ENCODE results near the gene DNAH12.
"Not testable (repeated sequence)": the region's sequence is repeated elsewhere in the genome, so short reads cannot be mapped to it uniquely, and the experiment has no call there.

Gene DNAH12

DNA sequence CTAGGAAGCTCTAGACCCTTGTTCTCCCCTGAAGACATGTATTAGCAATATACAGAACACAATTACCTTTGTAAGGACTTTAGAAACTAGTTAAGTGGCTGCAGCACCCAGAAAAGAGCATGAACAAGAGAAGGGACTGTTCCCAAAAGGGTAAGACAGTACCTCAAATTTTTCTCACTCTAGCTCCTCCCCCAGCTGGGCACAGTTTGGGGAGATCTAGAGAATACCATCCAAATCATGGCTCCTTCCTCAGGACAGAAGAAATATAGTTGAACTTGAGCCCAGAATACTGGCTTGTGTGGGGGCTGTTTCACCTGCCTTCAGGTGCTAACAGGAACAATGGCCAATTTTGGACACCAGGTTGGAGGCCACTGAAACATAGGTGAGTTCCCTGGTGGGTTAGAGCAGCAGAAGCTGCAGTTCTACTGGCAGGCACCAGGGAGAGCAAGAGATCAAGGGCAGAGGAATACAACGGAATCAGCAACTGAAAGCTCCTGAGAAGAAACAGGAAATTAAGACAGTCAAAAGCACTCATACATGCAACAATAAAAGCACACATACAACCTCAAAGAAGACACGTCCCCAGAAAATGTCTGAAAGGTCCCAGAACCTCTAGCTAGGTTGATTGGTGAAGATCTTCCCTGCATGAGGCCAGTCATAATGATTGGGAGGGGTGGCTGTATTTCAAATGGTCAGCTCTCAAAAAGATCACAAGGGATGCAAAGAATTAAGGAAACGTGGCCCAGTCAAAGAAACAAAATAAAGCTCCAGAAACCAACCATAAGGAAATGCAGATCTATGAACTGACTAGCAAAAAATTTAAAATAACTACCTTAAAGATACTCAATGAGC, 146.7 kb downstream of the DNAH12 start:
- no peak for DNase-seq

DNA sequence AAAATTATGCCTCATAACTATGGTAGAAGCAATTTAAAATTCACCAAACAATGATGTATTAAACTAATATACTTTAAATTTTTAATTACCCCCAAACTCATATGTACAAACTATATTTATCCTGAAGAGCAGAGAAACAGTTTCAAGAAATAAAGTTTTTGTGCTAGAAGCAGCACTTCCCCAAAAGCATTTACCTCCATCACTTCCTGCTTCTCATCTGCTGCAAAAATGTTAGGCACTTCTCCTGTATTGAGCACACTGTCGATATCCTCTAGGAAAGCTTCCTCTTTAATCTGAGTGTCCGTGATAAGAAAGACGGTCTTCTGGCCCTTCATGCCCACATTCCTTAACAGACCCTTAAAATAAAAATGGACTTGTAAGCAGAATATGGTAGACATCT, 150.2 kb downstream of the DNAH12 start:
- DNase-seq = no peak

DNA sequence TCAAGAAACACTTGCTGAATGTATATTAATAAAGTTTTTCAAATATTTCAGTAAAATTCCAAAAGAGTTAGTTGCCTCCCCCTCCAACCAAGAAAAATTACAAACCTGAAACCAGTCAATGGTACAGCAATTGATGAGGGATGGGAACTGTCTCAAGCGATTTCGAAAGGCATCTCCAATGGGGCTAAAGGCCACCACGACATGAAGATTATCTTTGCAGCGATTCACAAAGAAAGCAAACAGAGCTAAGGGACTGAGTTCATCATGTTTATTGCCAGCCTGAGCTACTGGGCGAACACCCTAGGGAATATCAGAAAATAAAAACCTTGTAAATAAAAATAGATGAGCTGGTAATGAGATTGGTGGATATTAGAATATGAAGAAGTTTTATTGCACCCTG, 152.4 kb downstream of the DNAH12 start:
- no peak for DNase-seq

DNA sequence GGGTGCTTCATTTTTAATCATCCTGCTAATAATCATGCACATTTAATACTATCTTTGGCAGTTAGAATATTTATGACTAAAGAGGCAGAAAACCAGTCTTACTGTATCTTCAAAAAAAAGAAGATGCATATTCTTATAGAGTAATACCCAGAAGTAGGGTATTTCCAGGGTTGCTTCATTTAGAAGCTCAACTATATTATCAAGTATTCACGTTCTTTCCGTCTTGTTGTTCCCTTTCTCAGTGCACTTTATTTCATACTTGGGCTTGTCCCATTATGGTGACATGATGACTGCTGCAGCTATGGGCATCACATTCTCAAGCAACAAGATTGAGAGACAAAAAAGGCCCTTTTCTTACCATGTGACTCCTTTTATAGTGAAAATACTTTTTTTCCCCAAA, 154.9 kb downstream of the DNAH12 start:
- DNase-seq = no peak

DNA sequence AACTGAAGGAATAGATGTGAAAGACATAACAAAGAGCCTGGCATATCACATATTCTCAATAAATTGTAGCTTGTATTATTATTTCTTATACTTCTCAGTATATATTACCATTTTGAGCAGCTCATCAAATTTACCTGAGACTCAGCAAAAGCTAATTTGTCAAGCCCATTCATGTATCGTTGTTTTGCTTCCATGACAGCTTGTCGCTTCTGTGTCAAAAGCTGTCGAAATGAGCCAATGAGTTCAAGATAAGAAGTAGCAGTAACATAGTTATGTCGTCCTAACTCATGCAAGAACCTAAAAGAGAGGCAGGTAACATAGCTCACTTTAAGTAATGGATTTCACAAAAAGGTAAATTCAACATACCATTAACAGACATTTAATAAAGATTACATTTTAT, 157.8 kb downstream of the DNAH12 start:
- no peak for DNase-seq

DNA sequence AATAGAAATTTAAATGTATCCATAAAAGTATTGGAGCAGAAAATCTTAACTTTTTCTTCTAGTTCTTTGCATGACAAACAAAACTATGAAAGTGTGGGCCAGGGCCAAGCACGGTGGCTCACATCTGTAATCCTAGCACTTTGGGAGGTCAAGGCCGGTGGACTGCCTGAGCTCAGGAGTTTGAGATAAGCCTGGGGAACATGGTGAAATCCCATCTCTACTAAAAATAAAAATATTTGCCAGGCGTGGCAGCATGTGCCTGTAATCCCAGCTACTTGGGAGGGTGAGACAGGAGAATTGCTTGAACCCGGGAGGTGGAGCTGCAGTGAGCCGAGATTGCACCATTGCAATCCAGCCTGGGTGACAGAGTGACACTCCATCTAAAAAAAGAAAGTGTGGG, 158.6 kb downstream of the DNAH12 start:
- no peak for DNase-seq

DNA sequence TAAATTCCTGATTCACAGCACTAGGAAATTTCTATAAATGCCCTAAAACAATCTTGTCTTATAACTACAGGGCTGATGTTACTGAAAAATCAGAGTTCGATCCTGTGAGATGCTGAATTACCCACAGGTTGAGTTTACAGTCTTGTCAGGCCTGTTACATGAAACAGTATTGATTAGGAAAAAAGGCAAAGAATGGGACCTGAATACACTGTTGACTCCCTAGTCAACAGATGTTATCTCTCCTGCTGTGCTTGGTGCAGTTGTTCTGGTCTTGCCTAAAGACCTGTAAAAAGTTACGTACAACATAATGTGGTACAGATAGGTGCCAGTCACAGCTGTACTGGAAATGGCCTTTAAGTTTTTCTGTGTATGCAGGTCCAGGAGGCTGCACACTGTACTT, 160.3 kb downstream of the DNAH12 start:
- DNase-seq = no peak

DNA sequence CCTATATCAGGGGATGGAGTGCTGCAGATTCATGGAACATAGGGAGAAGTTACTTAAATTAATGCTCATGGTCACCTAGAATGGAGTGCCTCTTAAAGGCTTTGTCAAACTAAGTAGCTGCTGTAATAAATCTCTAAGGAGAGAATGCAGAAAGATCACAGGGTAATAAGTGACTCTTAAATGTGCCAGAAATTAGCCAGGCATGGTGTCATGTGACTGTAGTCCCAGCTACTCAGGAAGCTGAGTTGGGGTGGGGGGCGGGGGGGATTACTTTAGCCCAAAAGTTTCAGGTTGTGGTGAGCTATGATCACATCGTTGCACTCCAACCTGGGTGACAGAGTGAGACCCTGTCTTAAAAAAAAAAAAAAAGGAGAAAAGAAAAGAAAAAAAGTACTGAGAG, 160.7 kb downstream of the DNAH12 start:
- DNase-seq = no peak

DNA sequence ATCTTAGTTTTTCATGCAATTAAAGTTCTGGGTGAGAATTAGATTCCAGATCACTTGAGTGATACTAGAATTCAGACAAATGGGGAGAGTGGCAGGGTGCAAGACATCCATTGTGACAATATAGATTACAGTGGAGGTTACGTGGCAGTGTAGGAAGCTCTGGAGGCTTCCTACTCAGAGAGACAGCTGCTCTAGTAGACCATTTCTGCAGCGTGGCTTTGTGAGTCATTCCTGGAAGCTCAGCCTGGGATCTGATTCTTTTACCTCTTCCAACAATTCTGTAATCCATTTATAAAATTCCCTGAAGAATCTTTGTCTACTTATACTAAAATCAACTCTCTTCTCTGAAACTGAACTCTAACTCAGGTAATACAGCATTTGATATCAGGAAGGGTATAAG, 161.2 kb downstream of the DNAH12 start:
- no peak for DNase-seq

DNA sequence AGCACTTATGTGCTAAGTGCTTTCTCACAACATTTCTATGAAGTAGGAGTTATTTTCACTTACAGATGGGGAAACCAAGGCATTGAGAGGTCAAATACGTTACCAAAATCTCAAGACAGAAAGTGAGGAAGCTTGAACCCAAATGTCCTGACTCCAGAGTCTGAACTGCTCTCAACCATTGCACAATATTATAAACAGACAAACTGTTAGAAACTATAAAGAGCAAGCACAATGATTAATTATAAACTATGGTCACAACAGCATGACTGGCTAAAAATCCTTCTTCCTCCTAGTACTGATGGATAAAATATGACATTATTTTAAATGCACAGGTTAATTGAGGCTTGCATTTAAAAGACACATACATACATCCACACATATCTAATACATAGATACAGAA, 173.8 kb downstream of the DNAH12 start:
- no peak for DNase-seq

DNA sequence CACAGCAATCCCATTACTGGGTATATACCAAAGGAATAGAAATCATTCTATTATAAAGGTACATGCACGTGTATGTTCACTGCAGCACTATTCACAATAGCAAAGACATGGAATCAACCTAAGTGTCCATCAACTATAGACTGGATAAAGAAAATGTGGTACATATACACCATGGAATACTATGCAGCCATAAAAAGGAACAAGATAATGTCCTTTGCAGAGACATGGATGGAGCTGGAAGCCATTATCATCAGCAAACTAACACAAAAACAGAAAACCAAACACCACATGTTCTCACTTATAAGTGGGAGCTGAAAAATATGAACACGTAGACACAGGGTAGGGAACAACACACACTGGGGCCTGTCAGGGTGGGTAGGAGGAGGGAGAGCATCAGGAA, 179.1 kb downstream of the DNAH12 start:
- DNase-seq = not testable (repeated sequence)

DNA sequence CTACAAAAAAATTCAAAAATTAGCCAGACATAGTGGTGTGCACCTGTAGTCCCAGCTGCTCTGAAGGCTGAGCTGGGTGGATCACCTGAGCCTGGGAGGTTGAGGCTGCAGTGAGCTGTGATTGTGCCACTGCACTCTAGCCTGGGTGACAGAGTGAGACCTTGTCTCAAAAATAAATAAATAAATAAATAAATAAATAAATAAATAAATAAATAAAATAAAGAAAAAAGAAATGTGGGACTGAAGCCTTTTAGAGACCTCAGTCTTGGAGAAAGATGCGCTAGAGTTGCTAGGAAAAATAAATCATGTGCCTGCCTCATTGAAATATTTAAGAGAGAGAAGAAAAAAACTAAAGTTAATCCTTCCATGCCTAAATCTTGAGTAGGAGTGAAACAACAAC, 187.9 kb downstream of the DNAH12 start:
- not testable (repeated sequence) for DNase-seq

DNA sequence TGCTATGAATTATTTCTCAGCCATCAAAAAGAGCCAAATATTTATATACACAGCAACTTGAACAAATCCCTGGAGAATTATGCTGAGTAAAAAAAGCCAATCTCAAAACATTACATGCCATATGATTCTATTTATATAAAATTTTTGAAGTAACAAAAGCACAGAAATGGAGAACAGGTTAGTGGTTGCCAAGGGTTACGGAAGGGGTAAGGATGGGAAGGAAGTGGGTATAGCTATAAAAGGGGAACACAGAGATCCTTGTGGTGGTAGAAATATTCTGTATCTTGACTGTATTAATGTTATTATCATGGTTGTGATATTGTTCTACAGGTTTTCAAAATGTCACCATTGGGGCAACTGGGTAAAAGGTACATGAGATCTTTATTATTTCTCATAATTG, 189.4 kb downstream of the DNAH12 start:
- no peak for DNase-seq

DNA sequence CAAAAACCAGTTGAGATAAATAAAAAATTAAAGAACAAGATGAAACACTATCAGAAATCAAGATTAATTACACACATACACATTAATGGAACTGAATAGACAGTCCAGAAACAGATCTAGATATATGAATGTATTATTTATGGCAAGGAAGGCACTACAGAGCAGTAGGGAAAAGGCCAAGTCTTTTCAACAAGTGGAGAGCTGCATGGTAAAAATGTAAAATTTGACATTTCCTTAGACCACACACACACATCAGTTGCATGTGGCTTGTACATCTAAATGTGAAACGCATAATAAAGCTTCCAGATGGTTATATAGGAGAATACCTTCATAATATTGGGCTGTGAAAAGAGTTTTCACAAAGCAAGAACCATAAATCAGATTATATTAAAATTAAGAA, 193.9 kb downstream of the DNAH12 start:
- no peak for DNase-seq

DNA sequence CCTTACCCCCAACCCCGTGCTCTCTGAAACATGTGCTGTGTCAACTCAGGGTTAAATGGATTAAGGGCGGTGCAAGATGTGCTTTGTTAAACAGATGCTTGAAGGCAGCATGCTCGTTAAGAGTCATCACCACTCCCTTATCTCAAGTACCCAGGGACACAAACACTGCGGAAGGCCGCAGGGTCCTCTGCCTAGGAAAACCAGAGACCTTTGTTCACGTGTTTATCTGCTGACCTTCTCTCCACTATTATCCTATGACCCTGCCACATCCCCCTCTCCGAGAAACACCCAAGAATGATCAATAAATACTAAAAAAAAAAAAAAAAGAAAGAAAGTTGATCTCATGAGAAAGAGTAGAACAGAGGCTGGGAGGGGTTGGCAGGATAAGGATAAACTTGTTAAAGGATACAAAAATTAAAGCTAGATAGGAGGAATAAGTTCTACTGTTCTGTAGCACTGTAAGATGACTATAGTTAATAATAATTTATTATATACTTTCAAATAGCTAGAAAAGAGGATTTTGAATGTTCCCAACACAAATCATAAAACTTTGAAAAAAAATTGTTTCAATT, 205.0 kb downstream of the DNAH12 start:
- not testable (repeated sequence) for DNase-seq

DNA sequence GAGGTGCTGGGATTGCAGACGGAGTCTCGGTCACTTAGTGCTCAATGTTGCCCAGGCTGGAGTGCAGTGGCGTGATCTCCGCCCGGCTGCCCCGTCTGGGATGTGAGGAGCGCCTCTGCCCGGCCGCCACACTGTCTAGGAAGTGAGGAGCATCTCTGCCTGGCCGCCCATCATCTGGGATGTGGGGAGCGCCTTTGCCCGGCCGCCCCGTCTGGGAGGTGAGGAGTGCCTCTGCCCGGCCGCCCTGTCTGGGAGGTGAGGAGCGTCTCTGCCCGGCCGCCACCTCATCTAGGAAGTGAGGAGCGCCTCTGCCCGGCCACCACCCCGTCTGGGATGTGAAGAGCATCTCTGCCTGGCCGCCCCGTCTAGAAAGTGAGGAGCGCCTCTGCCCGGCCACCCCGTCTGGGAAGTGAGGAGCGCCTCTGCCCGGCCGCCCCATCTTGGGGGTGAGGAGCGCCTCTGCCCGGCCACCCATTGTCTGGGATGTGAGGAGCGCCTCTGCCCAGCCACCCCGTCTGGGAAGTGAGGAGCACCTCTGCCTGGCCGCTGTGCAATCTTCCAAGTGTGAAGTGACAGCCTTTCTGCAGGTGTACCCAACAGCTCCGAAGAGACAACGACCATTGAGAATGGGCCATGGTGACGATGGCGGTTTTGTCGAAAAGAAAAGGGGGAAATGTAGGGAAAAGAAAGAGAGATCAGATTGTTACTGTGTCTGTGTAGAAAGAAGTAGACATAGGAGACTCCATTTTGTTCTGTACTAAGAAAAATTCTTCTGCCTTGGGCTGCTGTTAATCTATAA, 205.7 kb downstream of the DNAH12 start:
- DNase-seq = not testable (repeated sequence)

DNA sequence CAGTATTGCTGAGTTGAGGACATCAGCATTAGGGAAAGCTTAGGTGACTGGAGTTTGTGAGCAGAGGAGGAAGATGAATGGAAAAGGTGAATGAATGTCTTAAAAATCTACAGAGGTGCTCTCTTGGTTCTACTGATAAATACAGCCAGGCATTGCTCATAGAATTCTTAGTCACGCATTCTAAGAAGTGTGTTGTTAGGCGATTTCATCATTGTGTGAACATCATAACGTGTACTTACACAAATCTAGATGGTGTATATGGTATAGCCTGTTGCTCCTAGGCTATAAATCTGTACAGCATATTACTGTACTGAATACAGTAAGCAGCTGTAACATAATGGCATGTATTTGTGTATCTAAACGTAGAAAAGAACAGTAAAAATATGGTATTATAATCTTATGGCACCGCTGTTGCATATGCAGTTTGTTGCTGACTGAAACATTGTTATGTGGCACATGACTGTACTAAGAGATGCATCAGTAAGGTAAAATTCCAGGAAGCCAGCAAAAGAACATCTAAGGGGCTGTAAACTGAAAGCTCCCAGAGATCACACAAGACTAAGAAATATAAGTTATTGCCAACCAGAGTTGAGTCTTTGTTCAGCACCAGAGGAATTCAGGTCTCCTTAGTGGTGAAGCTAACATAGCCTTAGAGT, 208.7 kb downstream of the DNAH12 start:
- no peak for DNase-seq

DNA sequence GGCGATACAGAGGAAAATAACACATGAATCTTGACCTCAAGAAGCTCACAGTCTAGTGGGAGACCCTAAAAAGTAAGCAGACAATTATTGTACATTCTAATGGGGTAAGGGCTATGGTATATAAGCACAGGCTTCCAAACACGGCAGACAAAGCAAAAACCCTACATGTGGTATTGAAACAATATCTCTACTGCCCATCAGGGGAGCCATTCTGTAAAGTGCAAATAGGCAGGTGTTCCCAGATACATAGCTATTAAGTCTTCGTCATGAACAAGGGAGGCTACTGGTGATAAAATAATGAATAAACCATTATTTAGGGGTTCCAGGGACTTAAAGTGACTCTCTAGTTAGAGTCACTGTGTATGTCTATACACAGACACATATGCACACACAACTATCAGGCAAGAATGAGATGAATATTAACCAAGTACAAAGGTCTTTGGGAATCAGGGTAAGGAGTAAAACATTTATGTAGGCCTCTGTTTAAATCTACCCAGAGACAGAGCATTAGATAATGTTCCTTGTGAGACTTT, 213.0 kb downstream of the DNAH12 start:
- no peak for DNase-seq

DNA sequence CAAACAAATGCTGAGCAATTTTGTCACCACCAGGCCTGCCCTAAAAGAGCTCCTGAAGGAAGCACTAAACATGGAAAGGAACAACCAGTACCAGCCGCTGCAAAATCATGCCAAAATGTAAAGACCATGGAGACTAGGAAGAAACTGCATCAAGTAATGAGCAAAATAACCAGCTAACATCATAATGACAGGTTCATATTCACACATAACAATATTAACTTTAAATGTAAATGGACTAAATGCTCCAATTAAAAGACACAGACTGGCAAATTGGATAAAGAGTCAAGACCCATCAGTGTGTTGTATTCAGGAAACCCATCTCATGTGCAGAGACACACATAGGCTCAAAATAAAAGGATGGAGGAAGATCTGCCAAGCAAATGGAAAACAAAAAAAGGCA, 217.6 kb downstream of the DNAH12 start:
- DNase-seq = not testable (repeated sequence)

DNA sequence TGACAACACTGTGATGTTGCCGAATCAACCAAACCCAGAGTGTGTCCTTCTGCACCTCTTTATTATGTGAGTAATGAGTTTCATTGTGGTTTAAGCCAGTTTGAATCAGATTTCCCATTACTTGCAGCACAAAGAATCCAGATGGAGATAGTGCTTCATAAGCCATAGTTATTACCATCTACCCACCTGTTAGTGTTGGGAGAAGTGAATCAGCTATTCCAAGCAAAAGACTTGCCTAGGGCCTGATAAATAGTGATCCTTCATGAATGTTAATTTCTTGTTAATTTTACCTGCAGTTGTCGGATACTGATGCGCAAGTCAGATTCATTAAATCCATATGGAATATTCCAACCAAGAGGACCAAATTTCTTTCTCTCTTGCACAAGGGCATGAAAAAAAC, 229.9 kb downstream of the DNAH12 start:
- no peak for DNase-seq

DNA sequence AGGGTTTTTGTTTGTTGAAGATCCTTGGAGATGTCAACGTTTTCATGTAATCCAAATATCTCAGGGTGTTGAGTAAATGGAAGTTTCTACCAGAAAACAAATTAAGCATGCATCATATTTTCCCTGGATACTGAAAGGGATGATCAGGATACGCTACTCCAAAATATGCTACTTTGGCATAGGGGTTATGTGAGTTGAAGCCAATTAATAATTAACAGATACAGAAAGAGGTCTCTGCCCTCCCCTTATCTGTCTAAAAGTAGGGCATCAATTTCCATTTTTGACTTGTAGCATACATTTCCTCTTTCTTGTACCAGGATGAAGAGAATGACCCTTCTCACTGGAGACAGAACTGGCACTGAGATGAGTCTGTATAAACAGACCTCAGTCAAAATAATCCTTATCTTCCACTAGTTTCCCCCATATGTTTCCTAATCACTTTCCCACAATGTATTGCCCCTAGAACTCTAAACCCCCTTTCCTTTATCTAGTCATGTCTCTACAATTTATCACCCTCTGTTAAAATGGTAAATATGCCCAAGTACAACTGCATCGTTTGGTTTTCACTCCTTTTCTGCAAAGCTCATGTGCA, 234.3 kb downstream of the DNAH12 start:
- no peak for DNase-seq

DNA sequence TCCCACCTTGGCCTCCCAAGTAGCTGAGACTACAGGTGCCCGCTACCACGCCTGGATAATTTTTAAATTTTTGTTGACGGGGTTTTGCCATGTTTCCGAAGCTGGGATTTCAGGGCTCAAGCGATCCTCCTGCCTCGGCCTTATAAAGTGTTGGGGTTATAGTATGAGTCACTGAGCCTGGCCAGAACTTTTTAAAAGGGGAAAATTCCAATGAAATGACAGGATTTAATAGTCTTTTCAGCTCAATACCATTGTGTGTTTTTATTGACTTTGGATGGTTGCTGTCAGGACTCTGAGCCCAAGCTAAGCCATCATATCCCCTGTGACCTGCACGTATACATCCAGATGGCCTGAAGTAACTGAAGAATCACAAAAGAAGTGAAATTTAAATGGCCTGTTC, 240.6 kb downstream of the DNAH12 start:
- DNase-seq = not testable (repeated sequence)

DNA sequence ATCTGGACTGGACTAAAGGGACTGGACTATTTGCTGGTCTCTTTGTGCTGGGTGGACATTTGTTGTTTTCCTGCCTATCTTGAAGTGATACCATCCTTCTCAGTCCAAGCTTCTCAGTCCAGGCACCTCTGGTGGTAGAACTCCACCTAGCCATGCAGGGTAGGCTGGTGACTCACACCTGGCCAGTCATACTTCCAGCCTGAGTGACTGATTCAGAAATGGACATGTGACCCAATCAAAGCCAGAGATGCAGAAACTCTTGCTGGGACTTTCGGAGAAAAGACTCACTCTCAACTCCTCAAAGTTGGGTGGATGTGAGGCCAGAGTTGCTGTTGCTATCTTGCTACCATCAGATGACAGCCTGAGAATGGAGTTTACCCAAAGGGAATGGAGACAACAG, 246.1 kb downstream of the DNAH12 start:
- no peak for DNase-seq

Measured in NCI-H446 treated with DMSO at 0.1 percent for 48 hours (cell line).